Mesenteric fat pad (tissue), 1 donor: ENCODE data around the gene ST6GALNAC6. TPM values are rescaled to one million over a fixed set of nuclear protein-coding genes. Genes with fewer than 3 reads are reported as not detected.

Experiments
- DNase-seq: peaks from one replicate; pipeline ENCODE4 v3.0.0-alpha.2; 2020; ENCODE audit warnings: low spot score
- total RNA-seq: library from RNA; stranded (reverse); fragmentation: NEBNext Ultra II Directional; extraction: Animal tissue kit (Norgen Biotek cat#: 25700); gene quantifications from one replicate; pipeline ENCODE4 v1.2.1, GENCODE V29; 2021
- donor health status: DM: yes; HTN: yes; CAD: no.

Gene ST6GALNAC6
- total RNA-seq, 1 donor from 2014 or later, result 109 TPM

DNA sequence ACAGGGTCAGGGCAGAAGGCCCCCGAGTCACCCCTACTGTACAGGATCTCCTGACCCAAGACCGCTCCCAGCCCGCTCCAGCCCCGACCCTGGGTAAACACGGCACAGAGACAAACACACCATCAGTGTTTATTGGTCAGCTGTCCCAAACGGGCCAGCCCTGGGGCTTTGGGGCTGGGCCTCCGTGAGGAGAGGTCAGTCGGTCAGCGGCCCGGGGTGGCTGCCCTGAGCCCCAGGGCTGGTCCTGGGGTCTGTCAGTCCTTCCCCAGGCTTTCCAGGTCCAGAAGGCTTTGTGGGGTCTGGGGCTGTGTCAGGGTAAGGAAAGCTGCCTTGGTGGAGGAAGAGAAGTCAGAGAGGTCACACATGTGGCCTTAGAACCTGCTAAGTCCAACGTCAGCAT lies 35.6 kb upstream of the ST6GALNAC6 start:
- DNase-seq, result no peak

DNA sequence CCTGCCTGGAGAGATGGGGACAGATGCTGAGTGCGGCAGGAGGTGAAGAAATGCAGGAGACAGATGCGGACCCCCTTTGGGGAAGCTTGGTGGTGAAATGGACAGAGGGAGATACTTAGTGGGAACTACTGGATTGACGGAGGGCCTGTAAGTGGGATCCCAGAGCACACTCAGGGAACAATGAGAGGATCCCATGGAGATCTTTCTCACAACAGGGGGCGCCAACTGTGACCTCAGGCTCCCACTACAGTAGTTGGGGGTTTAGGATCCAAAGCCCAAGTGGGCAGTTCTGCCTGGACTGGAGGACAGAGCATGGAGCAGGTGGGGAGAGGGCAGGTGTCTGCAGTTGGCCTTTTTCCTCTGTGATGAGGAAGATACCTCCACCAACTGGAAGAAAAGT lies 34.8 kb upstream of the ST6GALNAC6 start:
- DNase-seq, result no peak

- no peak for DNase-seq
These were observed 31.9 kb upstream of the ST6GALNAC6 start for GRCh38 chr9:127931092-127931881.

- DNase-seq, result peak; percentile 95
These were observed 31.1 kb upstream of the ST6GALNAC6 start, which contains the start of gene PIP5KL1 for GRCh38 chr9:127930231-127931091. PIP5KL1 (minus strand) TSS chr9:127930777; CDS start chr9:127930752, 25 bp downstream.

DNA sequence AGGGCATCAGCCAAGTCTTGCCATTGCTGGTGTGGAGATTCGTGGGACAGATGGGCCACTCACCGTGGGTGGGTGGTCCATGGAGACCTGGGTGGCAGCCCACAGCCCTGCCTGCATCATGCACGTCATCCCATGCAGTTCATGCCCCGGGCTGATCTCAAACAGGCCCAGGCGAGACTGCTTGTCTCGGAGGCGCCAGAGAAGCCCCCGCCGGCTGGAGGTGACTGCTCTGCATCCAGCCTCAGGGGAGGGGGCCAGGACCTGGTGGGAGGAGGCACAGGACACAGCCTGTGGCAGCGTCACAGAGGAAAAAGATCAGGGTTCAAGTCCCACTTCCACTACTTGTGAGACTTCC lies 30.2 kb upstream of the ST6GALNAC6 start:
- DNase-seq, result no peak

GRCh38 chr9:127928676-127929624 lies 29.5 kb upstream of the ST6GALNAC6 start:
- no peak for DNase-seq

DNA sequence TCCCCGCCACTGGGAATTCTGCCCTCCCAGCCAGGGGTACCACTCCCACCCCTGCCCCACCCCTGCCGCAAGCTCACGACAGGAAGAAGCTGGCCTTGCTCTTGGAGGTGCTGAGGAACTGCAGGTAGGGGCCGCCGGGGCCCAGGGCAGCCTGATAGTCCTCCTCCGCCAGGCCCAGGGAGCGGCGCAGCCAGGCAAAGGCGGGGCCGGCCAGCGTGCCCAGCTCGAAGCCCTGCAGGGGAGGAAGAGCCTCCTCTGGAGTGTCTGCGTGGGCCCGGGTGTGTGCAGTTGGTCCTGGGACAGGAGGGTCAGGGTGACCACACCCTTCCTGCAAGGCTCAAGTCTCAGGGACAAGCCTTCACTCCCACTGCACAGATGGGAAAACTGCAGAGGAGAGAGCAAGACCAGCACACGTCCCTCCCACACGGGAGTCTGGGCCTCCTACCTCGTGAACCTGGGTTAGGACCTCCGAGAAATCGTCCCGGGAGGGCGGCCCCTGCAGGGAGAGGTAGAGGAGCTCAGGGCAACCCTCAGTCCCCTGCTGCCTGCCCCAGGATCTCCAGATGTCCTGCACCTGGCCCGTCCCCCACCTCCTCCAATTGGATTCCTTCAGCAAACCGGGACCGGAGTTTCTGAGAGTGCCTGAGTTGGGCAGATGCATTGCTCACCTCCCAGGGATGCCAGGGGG lies 28.7 kb upstream of the ST6GALNAC6 start:
- no peak for DNase-seq

DNA sequence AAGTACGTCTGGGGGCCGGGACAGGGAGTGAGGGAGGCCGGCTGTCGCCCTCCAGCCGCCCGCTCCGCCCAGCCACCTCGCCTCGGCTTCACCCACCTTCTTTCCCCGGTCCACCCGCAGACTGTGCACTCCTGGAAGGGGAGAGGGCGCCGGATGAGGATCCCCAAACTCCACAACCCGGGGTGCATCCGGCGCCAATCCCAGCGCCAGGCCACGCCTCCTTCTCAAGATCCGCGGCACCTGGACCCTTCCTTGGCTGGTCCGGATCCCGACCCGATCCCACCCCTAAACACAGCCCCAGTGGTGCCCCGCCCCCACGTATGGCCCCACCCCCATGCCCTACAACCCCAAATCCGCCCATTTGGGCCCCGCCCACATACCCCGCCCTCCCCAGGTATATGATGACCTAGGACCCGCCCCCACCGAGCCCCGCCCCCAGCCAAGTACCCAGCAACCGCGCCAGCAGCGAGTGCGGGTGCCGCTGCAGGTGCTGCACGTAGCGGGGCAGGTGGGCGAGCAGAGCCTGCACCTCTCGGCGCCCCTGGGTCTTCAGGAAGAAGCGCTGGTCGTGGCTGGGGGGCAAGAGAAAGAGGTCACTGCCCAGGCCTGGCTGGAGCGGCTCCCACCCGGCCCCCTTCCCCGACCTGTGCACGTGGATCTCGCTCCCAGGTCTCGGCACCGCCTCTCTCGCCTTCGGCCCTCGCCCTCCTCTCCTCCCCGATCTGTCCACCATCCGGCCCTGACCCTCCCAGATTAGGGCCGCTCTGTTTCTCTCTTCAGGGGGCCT lies 28.0 kb upstream of the ST6GALNAC6 start:
- no peak for DNase-seq

- DNase-seq, result no peak
These were observed 27.4 kb upstream of the ST6GALNAC6 start for GRCh38 chr9:127926906-127927200.

GRCh38 chr9:127925959-127926905 lies 26.8 kb upstream of the ST6GALNAC6 start:
- DNase-seq, result no peak

DNA sequence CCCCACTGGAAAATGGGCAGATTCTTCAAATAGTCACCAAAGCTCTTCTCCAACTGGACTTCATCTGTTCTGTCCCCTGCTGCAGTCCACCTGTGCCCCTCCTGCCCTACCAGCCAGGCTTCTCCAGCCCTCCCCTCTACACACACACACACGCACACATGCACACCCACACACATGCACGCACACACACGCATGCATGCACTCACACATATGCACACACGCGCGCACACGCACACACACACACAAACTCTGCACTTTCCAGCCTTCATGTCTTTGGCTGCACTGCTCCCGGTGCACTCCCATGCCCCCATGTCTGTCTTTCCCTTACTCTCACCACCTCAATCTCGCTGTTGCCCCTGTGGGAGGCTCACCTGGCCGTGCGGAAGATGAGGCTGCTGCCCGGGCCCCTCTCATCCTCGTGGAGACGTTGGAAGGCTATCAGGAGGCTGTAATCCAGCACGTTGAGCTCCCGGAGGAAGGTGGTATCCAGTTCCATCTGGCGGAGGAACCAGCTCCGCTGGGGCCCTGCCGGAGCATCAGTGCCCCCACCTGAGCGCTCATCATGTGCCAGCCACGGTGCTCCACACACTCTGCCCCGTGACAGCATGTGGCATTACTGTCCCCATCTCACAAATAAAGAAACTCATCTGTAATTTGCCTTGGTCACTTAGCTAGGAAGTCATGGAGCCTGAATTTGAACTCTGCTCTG lies 25.5 kb upstream of the ST6GALNAC6 start:
- no peak for DNase-seq

DNA sequence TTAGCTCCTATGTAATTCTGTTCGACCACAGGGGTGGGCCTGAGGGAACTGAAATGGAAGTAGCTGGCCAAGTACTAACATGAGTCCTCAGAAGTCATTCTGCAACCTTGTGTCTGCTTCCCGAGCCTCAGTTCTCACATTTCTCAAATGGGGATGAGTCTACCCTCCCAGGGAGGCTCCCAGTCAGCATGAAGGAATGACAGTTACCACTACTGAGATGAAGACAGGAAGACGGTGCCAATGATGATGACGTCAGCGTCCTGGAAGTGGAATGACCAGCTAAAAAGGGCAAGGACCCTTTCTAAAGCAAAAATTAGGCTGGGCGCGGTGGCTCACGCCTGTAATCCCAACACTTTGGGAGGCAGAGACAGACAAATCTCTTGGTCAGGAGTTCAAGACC lies 24.4 kb upstream of the ST6GALNAC6 start:
- no peak for DNase-seq

DNA sequence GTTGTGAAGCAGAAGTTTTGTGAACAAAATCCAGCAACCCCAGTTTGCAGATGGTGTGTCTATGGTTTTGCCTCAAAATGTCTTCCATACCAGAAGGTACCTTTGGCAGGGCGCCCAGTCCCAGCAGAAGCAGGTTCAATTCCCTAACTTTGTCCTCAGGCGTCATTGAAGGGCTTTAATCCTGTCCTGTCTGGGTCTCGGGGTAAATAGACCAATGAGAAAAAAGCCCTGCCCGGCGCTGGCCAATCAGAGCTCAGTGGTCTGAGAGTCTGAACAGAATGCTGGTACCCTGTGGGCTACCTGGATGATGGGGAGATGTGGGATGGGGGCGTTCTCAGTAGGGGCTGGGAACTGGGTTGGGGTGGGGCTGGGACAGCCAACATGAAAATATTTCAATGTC lies 23.6 kb upstream of the ST6GALNAC6 start:
- DNase-seq, result no peak

DNA sequence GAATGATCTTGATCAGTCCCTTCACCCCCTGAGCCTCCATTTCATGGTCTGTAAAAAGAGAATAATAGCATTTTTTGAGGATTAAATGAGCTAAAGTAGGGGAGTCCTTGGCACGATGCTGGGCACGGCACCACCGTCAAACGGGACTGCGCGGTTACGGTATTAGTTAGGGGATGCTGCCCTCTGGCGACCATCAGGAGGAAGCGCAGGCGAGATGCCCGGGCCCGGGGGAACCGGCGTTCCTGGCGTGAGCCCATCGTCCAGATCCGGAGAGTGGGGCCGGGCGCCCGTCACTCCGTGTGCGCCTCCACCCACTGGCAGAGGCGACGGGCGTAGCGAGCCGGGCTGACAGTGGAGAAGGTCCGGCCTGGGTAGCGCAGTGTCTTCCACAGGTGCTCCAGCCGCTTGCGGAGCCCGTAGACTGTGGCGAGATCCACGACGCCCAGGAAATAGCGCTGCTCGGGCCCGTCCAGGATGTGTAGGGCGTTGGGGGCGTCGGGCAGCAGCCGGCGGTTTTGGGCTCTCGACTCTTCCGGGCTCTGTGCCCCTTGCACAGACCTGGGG lies 22.2 kb upstream of the ST6GALNAC6 start:
- DNase-seq, result no peak

- no peak for DNase-seq
These were observed 21.4 kb upstream of the ST6GALNAC6 start for GRCh38 chr9:127920794-127921193.

GRCh38 chr9:127919253-127919815 lies 19.9 kb upstream of the ST6GALNAC6 start:
- no peak for DNase-seq
